GM10266 (cell line): ENCODE results near the gene LRRN1.

Experiments
- DNase-seq: peaks from one replicate; pipeline ENCODE4 v3.0.0; 2012; ENCODE audit errors: extremely low spot score
- CTCF ChIP-seq: IDR thresholded peaks from 2 replicates; pipeline ENCODE4 v1.5.1; 2012; ENCODE audit warnings: mild to moderate bottlenecking, low read depth; ENCODE audit not compliant: control insufficient read depth, insufficient read depth; ENCODE audit errors: missing control alignments

LRRN1 gene

GRCh38 chr3:3799173-3800079 lies at the start of gene LRRN1:
Gene LRRN1 (plus strand): TSS chr3:3799431. CDS start chr3:3844642, 45,211 bp downstream.
- no peak for DNase-seq
- TF ChIP-seq CTCF: no peak

- no peak for TF ChIP-seq CTCF
- no peak for DNase-seq
These were observed 45.8 kb upstream of the LRRN1 start for GRCh38 chr3:3753416-3753815.

- no peak for DNase-seq
- no peak for TF ChIP-seq CTCF
These were observed 33.6 kb upstream of the LRRN1 start for GRCh38 chr3:3765661-3766060.

GRCh38 chr3:3766140-3766539 lies 33.1 kb upstream of the LRRN1 start:
- no peak for TF ChIP-seq CTCF
- DNase-seq: no peak

- DNase-seq: no peak
- TF ChIP-seq CTCF: no peak
These were observed 28.1 kb upstream of the LRRN1 start for GRCh38 chr3:3771094-3771493.

GRCh38 chr3:3771567-3771966 lies 27.7 kb upstream of the LRRN1 start:
- TF ChIP-seq CTCF: no peak
- DNase-seq: no peak

GRCh38 chr3:3772338-3772737 lies 26.9 kb upstream of the LRRN1 start:
- DNase-seq: no peak

More at GRCh38 chr3:3772338-3772737, 26.9 kb upstream of the LRRN1 start:
- TF ChIP-seq CTCF: no peak
